DOHH2 (cell line): ENCODE measurements around the gene TRIM63.

Experiments used
- H3F3A ChIP-seq: fragments of 200-600 bp; sonication (generic), shearing (Covaris generic); 2 replicates; pipeline ENCODE4 v1.6.0; 2016; ENCODE audit warnings: antibody characterized with exemption, mild to moderate bottlenecking; ENCODE audit not compliant: control insufficient read depth, insufficient read depth
- H3K27ac ChIP-seq: fragments of 200-600 bp; sonication (generic); 2 replicates; pipeline ENCODE4 v1.5.1; 2014; ENCODE audit warnings: low read depth, mild to moderate bottlenecking, low read length, moderate library complexity
- H3K27me3 ChIP-seq: fragments of 200-600 bp; sonication (generic); 2 replicates; pipeline ENCODE4 v1.6.1; 2014; ENCODE audit warnings: mild to moderate bottlenecking, low read length, mixed read lengths; ENCODE audit not compliant: control insufficient read depth
- H3K36me3 ChIP-seq: fragments of 200-600 bp; sonication (generic); 2 replicates; pipeline ENCODE4 v1.6.1; 2014; ENCODE audit warnings: mild to moderate bottlenecking, low read length, moderate library complexity, mixed read lengths; ENCODE audit not compliant: control insufficient read depth
- H3K4me1 ChIP-seq: fragments of 200-600 bp; sonication (generic); 2 replicates; pipeline ENCODE4 v1.6.1; 2014; ENCODE audit warnings: mild to moderate bottlenecking, low read length, mixed read lengths; ENCODE audit not compliant: control insufficient read depth
- H3K4me2 ChIP-seq: fragments of 200-600 bp; sonication (generic); 2 replicates; pipeline ENCODE4 v1.6.0; 2014; ENCODE audit warnings: mild to moderate bottlenecking, low read length, moderate library complexity
- H3K4me3 ChIP-seq: fragments of 200-600 bp; sonication (generic); 2 replicates; pipeline ENCODE4 v1.5.1; 2014; ENCODE audit warnings: mild to moderate bottlenecking, low read length, mixed read lengths
- H3K79me2 ChIP-seq: fragments of 200-600 bp; sonication (generic); 2 replicates; pipeline ENCODE4 v1.6.1; 2014; ENCODE audit warnings: mild to moderate bottlenecking, low read length, mixed read lengths; ENCODE audit not compliant: control insufficient read depth
- H3K9me2 ChIP-seq: fragments of 200-600 bp; sonication (generic); replicated peaks from 2 replicates; pipeline ENCODE4 v1.6.1; 2014; ENCODE audit warnings: mild to moderate bottlenecking, low read length, mixed read lengths; ENCODE audit not compliant: control insufficient read depth
- H3K9me3 ChIP-seq: fragments of 200-600 bp; sonication (generic); 2 replicates; pipeline ENCODE4 v1.6.1; 2014; ENCODE audit warnings: antibody characterized with exemption, low read length, mixed read lengths; ENCODE audit not compliant: control insufficient read depth, insufficient read depth
- H4K20me1 ChIP-seq: fragments of 200-600 bp; sonication (generic); 2 replicates; pipeline ENCODE4 v1.6.0; 2014; ENCODE audit warnings: low read depth, mild to moderate bottlenecking, antibody characterized with exemption, low read length, moderate library complexity; ENCODE audit not compliant: control insufficient read depth, insufficient read depth
- CTCF ChIP-seq: fragments of 200-600 bp; sonication (generic); IDR thresholded peaks from one replicate; pipeline ENCODE4 v1.5.1; 2014; ENCODE audit warnings: antibody characterized with exemption, mild to moderate bottlenecking, low read depth, low read length; ENCODE audit not compliant: poor library complexity, severe bottlenecking
- EZH2phosphoT487 ChIP-seq: fragments of 200-600 bp; sonication (generic); IDR thresholded peaks from 2 replicates; pipeline ENCODE4 v1.6.1; 2017; ENCODE audit warnings: borderline replicate concordance, mild to moderate bottlenecking, antibody characterized with exemption, low read length, moderate library complexity, mixed read lengths

TRIM63 gene

GRCh38 chr1:26003756-26004155 lies 63.7 kb downstream of the TRIM63 start:
- Histone ChIP-seq H3F3A (no peaks in the 10 kb centered on the region), H3K4me3 (no peak overlapping the region), H3K27ac (no peak overlapping the region), H3K4me1 (peaks cover 9% of the 10 kb centered on the region), H3K79me2 (no peaks in the 10 kb centered on the region), H3K9me3 (no peaks in the 10 kb centered on the region), H3K9me2 (no peaks in the 10 kb centered on the region), H3K36me3 (no peaks in the 10 kb centered on the region), H4K20me1 (no peaks in the 10 kb centered on the region), H3K27me3 (peaks cover 2% of the 10 kb centered on the region; the same call in 1 of the 2 replicates), H3K4me2 (no peak overlapping the region)
- TF ChIP-seq CTCF, result no peak
- TF ChIP-seq EZH2phosphoT487, result no peak

- Histone ChIP-seq H3F3A (no peaks in the 10 kb centered on the region), H4K20me1 (no peaks in the 10 kb centered on the region), H3K9me2 (no peaks in the 10 kb centered on the region), H3K4me2 (no peak overlapping the region), H3K79me2 (no peaks in the 10 kb centered on the region), H3K27me3 (peaks cover 2% of the 10 kb centered on the region; the same call in 1 of the 2 replicates), H3K4me3 (no peak overlapping the region), H3K9me3 (no peaks in the 10 kb centered on the region), H3K4me1 (peaks cover 14% of the 10 kb centered on the region), H3K27ac (no peak overlapping the region), H3K36me3 (no peaks in the 10 kb centered on the region)
- TF ChIP-seq CTCF (no peak), EZH2phosphoT487 (no peak)
Measured at GRCh38 chr1:26003262-26003661, 64.2 kb downstream of the TRIM63 start.
